Stomach (tissue), 4 donors: ENCODE results near the gene INPP5J.

ENCODE experiments used
- EP300 ChIP-seq: sonication (generic); formaldehyde crosslinking; IDR thresholded peaks from one replicate; pipeline ENCODE4 v1.6.1; 2017; ENCODE audit warnings: antibody characterized with exemption
- POLR2A ChIP-seq, 4 donors: fragments of 450-650 bp; IDR thresholded peaks; one replicate each; pipeline ENCODE4 v1.6.1; 2016; ENCODE audit warnings: antibody characterized with exemption in 4 of 4, control low read depth in 2 of 4, mild to moderate bottlenecking in 1 of 4, moderate library complexity in 1 of 4

DNA sequence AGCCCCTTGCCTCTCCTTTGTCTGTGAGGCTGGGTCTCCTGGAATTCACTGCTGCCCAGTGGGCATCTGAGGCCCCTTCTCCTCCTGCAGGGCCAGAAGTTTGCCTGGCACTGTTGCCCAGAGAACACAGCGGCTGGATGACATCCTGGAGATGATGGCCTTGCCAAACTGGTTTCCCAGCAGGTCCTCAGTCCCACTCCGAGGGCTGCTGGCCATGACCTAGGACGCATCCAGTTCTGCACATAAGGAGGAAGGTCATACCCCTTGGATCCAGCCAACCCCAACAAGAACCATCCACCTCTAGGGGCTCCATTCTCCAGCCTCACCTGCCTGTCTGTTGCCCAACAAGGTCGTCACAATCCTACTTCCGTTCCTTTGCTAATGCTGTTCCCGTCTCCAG lies 45.1 kb upstream of the INPP5J start:
- TF ChIP-seq POLR2A (IDR thresholded peaks at IDR 0.05): no peak
- no peak for TF ChIP-seq EP300
